B cell (primary cell): ENCODE measurements around the gene WFDC2. TPM values are rescaled to one million over a fixed set of nuclear protein-coding genes. Genes with fewer than 3 reads are reported as not detected.

ENCODE experiments used
- ATAC-seq: fragments of 200-7000 bp; cut with Tn5 transposase; one replicate; pipeline ENCODE4 v1.10.0; 2021; ENCODE audit warnings: low read depth, mild to moderate bottlenecking, moderate number of reproducible peaks, moderate library complexity
- CTCF ChIA-PET: fragments of 350-600 bp; sonication (Branson Sonifier 250); formaldehyde crosslinking; loops from one replicate; lab custom pipeline; 2021; ENCODE audit warnings: antibody characterized with exemption, inconsistent platforms; lab: Charles Lee
- POLR2A ChIA-PET: fragments of 350-600 bp; sonication (Branson Sonifier 250); formaldehyde crosslinking; loops from one replicate; lab custom pipeline; 2021; ENCODE audit warnings: antibody characterized with exemption; lab: Charles Lee
- DNase-seq: peaks from one replicate; pipeline ENCODE4 v3.0.0; 2013
- H2AFZ ChIP-seq: 2 replicates; pipeline ENCODE4 v1.6.1; 2012; ENCODE audit warnings: mild to moderate bottlenecking, low read depth, low read length; ENCODE audit not compliant: insufficient read depth, poor library complexity, severe bottlenecking
- H3K27ac ChIP-seq, 2 donors: 1 replicate in 1 of 2; 2 replicates in 1 of 2; pipeline ENCODE4 v1.5.1; 2012 to 2013; ENCODE audit warnings: low read length in 2 of 2, mild to moderate bottlenecking in 2 of 2, moderate library complexity in 1 of 2
- H3K27me3 ChIP-seq, 4 experiments: fragments of 200-600 bp in 1 of 4; sonication (generic) in 1 of 4; replicated peaks in 1 of 4; 1 replicate in 2 of 4; 2 replicates in 2 of 4; pipeline versions ENCODE4 v1.6.1 to v1.7.0; 2013 to 2016; ENCODE audit warnings: low read length in 3 of 4, mild to moderate bottlenecking in 2 of 4, mixed read lengths in 1 of 4, moderate library complexity in 1 of 4; ENCODE audit not compliant: insufficient read depth in 4 of 4, control insufficient read depth in 3 of 4; ENCODE audit errors: control extremely low read depth in 1 of 4
- H3K36me3 ChIP-seq, 2 experiments: replicated peaks in 1 of 2; 1 replicate in 1 of 2; 2 replicates in 1 of 2; pipeline versions ENCODE4 v1.6.1 to v1.7.1; 2013; ENCODE audit warnings: low read length in 1 of 2; ENCODE audit not compliant: insufficient read depth in 2 of 2, control insufficient read depth in 1 of 2; ENCODE audit errors: control extremely low read depth in 1 of 2, extremely low read depth in 1 of 2
- H3K4me1 ChIP-seq, 2 donors: fragments of 200-600 bp in 1 of 2; sonication (generic) in 1 of 2; 1 replicate in 1 of 2; 2 replicates in 1 of 2; pipeline versions ENCODE4 v1.5.1 to v1.6.1; 2013 to 2017; ENCODE audit warnings: low read length in 2 of 2; ENCODE audit not compliant: control insufficient read depth in 2 of 2, insufficient read depth in 2 of 2
- H3K4me2 ChIP-seq: replicated peaks from 2 replicates; pipeline ENCODE3; 2012; ENCODE audit warnings: mild to moderate bottlenecking, low read depth, low read length; ENCODE audit not compliant: poor library complexity, severe bottlenecking
- H3K4me3 ChIP-seq, 5 experiments: fragments of 200-600 bp in 1 of 5; sonication (generic) in 1 of 5; 1 replicate in 3 of 5; 2 replicates in 2 of 5; pipeline versions ENCODE4 v1.5.1 to v1.7.0; 2011 to 2016; ENCODE audit warnings: low read length in 4 of 5, mild to moderate bottlenecking in 4 of 5, low read depth in 2 of 5, control low read depth in 1 of 5, moderate library complexity in 1 of 5; ENCODE audit not compliant: insufficient read depth in 1 of 5; ENCODE audit errors: control extremely low read depth in 1 of 5, extremely low read depth in 1 of 5
- H3K79me2 ChIP-seq: fragments of 200-600 bp; sonication (generic); one replicate; pipeline ENCODE4 v1.6.0; 2016; ENCODE audit warnings: low read length; ENCODE audit not compliant: control insufficient read depth, insufficient read depth
- H3K9ac ChIP-seq: fragments of 200-600 bp; sonication (generic); 2 replicates; pipeline ENCODE4 v1.6.1; 2017; ENCODE audit warnings: mild to moderate bottlenecking, low read length, moderate library complexity
- H3K9me3 ChIP-seq, 3 donors: one replicate each; pipeline versions ENCODE4 v1.6.1 to v1.7.1; 2013; ENCODE audit warnings: low read length in 2 of 3; ENCODE audit not compliant: control insufficient read depth in 2 of 3, insufficient read depth in 1 of 3; ENCODE audit errors: control extremely low read depth in 1 of 3
- H4K20me1 ChIP-seq: 2 replicates; pipeline ENCODE4 v1.6.0; 2012; ENCODE audit warnings: mild to moderate bottlenecking, low read length; ENCODE audit not compliant: insufficient read depth, control insufficient read depth, poor library complexity, severe bottlenecking
- H3K27ac Mint-ChIP-seq: one replicate; pipeline ENCODE4 v1.8.0; 2021; ENCODE audit warnings: mixed read lengths
- H3K27me3 Mint-ChIP-seq: one replicate; pipeline ENCODE4 v1.8.0; 2021; ENCODE audit warnings: mixed read lengths
- H3K4me1 Mint-ChIP-seq: one replicate; pipeline ENCODE4 v1.8.0; 2021; ENCODE audit warnings: mixed read lengths
- H3K4me3 Mint-ChIP-seq: one replicate; pipeline ENCODE4 v1.8.0; 2021; ENCODE audit warnings: mixed read lengths
- H3K9me3 Mint-ChIP-seq: one replicate; pipeline ENCODE4 v1.8.0; 2022; ENCODE audit warnings: mixed read lengths; ENCODE audit not compliant: insufficient read depth
- EZH2 ChIP-seq: IDR thresholded peaks from 2 replicates; pipeline ENCODE4 v1.6.1; 2012; ENCODE audit warnings: borderline replicate concordance, low read depth, mild to moderate bottlenecking, moderate library complexity, low read length; ENCODE audit not compliant: insufficient read depth, poor library complexity, severe bottlenecking
- WGBS: methylation state at CpG from one replicate; pipeline ENCODE4 v1.1.5; 2013; ENCODE audit warnings: missing lambda C conversion rate; ENCODE audit not compliant: insufficient coverage; 5-methylcytosine and 5-hydroxymethylcytosine counted together
- intact Hi-C: fragments of 100-400 bp; cut with micrococcal nuclease; formaldehyde crosslinking; loops from one replicate; pipeline ENCODE4 v1.10.0; 2022
- polyA plus RNA-seq: library from polyadenylated mRNA; depleted of rRNA; stranded (reverse); fragments of >200 nt; gene quantifications from 2 replicates; pipeline ENCODE4 v1.2.3, GENCODE V29; 2012
- total RNA-seq, 2 donors: library from RNA; stranded (reverse); fragments of 120-200 nt in 1 of 2; gene quantifications; 1 replicate in 1 of 2; 2 replicates in 1 of 2; pipeline versions ENCODE4 v1.2.3 to v1.2.4, GENCODE V29; 2013 to 2022
- TF ChIP-seq, protein P1 (sequence below): fragments of 200-600 bp; IDR thresholded peaks from one replicate; pipeline ENCODE4 v1.8.0; 2022; ENCODE audit warnings: antibody characterized with exemption, mild to moderate bottlenecking

Gene WFDC2
- total and polyA plus RNA-seq, 2 donors (not counting 1 experiment from before 2014, with no cell fraction given) = 0.81 TPM; not detected in 1

DNA sequence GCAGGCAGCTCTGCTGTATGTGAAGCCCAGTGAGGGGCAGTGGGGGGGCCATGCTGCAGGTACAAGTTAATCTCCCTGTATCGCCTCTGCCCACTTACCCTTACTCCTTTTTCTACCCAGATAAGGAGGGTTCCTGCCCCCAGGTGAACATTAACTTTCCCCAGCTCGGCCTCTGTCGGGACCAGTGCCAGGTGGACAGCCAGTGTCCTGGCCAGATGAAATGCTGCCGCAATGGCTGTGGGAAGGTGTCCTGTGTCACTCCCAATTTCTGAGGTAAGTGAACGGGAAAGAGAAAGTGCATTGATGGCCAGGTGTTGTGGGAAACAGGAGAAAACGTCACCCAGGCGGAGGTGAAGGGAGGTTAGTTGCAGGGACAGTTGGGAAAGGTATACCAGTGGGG, 10.3 kb downstream of the WFDC2 start:
- H3K79me2 ChIP-seq = no peaks in the 10 kb centered on the region
- ChIA-PET POLR2A (no interaction called here), CTCF (interaction anchor here (0.7 to 1.1 kb wide), 2 partner anchors 157 to 924 kb away, joined by 3 read pairs; no protein-coding TSS in a partner anchor)
- no peaks in the 10 kb centered on the region for H3K4me1 Mint-ChIP-seq
- H3K4me3 Mint-ChIP-seq = no peak overlapping the region
- H3K4me2 ChIP-seq = no peak overlapping the region
- peaks cover 0 to 27% (median 8%) of the 10 kb centered on the region in 4 experiments for H3K27me3 ChIP-seq
- intact Hi-C loops = no loop called here
- 97% methylated on average over 6 of the region's 7 CpGs for WGBS
- H3K4me3 ChIP-seq = no peak overlapping the region
- no peak overlapping the region for H3K9ac ChIP-seq
- H3K27ac Mint-ChIP-seq = no peak overlapping the region
- TF ChIP-seq, protein P1, sequence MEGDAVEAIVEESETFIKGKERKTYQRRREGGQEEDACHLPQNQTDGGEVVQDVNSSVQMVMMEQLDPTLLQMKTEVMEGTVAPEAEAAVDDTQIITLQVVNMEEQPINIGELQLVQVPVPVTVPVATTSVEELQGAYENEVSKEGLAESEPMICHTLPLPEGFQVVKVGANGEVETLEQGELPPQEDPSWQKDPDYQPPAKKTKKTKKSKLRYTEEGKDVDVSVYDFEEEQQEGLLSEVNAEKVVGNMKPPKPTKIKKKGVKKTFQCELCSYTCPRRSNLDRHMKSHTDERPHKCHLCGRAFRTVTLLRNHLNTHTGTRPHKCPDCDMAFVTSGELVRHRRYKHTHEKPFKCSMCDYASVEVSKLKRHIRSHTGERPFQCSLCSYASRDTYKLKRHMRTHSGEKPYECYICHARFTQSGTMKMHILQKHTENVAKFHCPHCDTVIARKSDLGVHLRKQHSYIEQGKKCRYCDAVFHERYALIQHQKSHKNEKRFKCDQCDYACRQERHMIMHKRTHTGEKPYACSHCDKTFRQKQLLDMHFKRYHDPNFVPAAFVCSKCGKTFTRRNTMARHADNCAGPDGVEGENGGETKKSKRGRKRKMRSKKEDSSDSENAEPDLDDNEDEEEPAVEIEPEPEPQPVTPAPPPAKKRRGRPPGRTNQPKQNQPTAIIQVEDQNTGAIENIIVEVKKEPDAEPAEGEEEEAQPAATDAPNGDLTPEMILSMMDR = no peak
- TF ChIP-seq EZH2 = no peak
- no peak overlapping the region for H3K27ac ChIP-seq
- H2AFZ ChIP-seq = no peak overlapping the region
- no peak for ATAC-seq
- DNase-seq = no peak
- H3K4me1 ChIP-seq = no peaks in the 10 kb centered on the region
- peaks cover 46% of the 10 kb centered on the region for H3K27me3 Mint-ChIP-seq
- H4K20me1 ChIP-seq = no peaks in the 10 kb centered on the region
- H3K36me3 ChIP-seq = no peaks in the 10 kb centered on the region
- peaks cover 0 to 11% (median 0%) of the 10 kb centered on the region in 3 donors for H3K9me3 ChIP-seq
- no peaks in the 10 kb centered on the region for H3K9me3 Mint-ChIP-seq

- H3K27me3 ChIP-seq = peaks cover 0 to 33% (median 9%) of the 10 kb centered on the region in 4 experiments
- TF ChIP-seq, protein P1 = no peak
- TF ChIP-seq EZH2 = no peak
Observed at GRCh38 chr20:45484676-45485075, 15.1 kb downstream of the WFDC2 start.

More at GRCh38 chr20:45484676-45485075, 15.1 kb downstream of the WFDC2 start:
- Histone ChIP-seq H3K9me3 (no peaks in the 10 kb centered on the region), H3K36me3 (no peaks in the 10 kb centered on the region), H2AFZ (no peak overlapping the region), H4K20me1 (no peaks in the 10 kb centered on the region), H3K4me3 (no peak overlapping the region), H3K9ac (no peak overlapping the region), H3K79me2 (no peaks in the 10 kb centered on the region), H3K4me2 (no peak overlapping the region), H3K27ac (no peak overlapping the region), H3K4me1 (no peaks in the 10 kb centered on the region)
- Mint-ChIP-seq H3K27me3 (peaks cover 54% of the 10 kb centered on the region), H3K4me1 (no peaks in the 10 kb centered on the region), H3K9me3 (no peaks in the 10 kb centered on the region), H3K4me3 (no peak overlapping the region), H3K27ac (no peak overlapping the region)
- intact Hi-C loops = no loop called here
- POLR2A ChIA-PET = no interaction called here
- ATAC-seq (no peak), DNase-seq (no peak)
- 90% methylated on average over 2 of the region's 6 CpGs for WGBS
- CTCF ChIA-PET = interaction anchor here (1.2 to 2.4 kb wide), 7 partner anchors 20 to 190 kb away, joined by 3 to 13 read pairs (median 6); partner anchors contain the start of gene SYS1
